Activated CD4-positive, alpha-beta T cell treated with anti-CD3 and anti-CD28 coated beads for 24 hours (primary cell): ENCODE data around the gene CASZ1.

Source experiments
- DNase-seq, 2 donors: peaks; one replicate each; pipeline ENCODE4 v3.0.0-alpha.2; 2020; ENCODE audit warnings: low read depth in 2 of 2

The CASZ1 gene

GRCh38 chr1:10671090-10671489 lies 125.4 kb downstream of the CASZ1 start:
- DNase-seq, result no peak

DNA sequence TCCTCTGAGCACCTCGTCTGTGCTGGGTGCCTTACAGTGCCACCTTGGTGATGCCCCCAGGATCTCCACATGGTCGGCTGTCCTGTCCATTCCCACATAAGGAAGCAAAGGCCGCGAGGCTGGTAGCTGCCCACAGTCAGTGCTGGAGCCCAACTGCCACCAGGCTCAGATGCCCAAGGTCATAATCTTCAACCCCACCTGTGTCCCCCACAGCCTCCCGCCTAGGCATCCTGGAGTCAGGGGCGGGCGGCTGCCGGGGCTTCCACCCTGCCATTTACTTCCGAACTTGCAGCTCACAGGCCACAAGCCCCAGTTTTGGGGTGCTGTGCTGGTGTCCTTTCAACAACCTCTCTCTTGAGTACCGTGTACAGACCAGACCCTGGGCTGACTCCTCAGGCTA lies 126.3 kb downstream of the CASZ1 start:
- DNase-seq, result no peak

GRCh38 chr1:10669570-10669969 lies 126.9 kb downstream of the CASZ1 start:
- DNase-seq, result no peak

DNA sequence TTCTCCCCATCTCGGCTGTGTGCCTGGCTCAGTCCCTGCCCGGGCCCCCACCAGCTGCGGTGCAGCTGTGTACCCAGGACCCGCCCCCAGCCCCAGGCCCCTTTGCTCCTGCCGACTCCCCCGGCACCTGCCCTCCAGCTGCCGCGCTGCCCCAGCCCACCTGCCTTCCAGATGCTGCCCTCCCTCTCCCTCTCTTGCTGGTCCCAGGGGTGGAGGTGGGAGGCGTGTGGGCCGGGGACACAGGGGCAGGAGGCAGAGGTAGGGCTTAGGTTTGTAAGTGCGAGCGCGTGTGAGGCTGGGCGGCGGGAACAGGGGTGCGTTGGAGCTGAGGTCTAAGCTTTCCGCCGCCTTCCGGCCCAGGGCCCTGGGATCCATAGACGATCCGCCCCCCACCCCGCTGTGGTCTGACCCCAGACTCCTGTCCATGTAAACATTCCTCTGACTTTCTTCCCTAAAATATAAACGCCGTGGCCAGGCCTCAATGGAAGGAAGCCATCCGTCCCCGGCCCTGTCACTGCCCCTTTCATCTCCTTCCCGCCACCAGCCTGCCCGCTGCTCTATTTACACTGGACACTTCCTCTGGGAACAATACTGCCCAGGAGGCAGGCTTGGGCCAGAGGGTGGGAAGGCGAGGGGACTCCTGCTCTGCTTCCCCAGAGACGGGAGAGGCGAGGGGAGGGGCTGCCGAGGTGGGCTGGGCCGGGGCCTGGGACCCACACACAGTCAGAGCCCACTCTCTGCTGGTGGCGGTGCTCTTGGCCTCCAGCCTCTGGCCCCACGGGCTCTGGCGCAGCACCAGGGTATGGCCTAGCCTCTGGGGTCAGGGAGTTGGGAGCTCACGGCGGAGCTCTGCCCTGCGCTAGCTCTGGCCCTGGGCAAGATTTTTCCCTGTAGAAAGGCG lies 128.3 kb downstream of the CASZ1 start:
- no peak for DNase-seq

DNA sequence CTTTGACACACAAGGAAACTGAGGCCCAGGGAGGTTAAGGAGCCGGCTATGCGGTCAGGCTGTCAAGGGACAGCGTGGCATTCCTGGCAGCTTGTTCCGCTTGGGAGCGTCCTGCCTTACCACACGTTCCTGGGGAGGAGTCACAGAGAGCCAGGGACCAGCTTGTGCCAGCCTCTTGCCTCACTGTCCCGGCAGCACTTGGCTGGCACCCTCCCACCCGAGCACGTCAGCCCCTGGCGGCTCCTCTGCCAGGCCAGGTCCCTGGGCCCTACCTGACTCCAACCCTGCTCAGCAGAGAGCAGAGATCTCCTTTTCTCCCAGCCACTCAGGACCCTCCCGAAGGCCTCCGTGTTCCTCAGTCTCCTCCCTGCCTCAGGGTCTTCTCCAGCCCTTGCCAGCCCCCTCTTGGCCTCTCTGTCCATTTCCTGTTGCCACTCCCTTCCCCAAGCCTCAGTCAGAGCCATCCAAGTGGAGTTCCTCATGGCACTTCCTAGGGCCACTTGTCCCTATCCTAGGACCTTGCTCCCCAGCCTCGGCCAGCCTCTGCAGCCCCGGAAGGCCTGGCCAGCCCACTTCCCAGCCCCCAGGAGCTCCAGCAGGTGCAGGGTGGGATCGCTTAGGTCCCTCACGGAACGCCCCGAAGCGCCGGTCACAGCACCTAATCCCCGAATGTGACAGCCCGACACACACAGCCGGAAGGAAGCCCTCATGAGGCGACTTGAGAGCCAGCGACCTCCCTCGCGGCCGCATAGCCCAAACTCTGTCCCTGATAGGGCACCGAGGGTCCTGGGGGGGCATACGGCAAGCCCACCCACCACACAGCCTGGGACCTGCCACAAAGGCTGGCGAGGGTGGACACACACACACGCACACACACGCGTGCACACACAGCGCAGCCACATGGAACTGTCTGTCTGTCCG lies 130.3 kb downstream of the CASZ1 start:
- no peak for DNase-seq

DNA sequence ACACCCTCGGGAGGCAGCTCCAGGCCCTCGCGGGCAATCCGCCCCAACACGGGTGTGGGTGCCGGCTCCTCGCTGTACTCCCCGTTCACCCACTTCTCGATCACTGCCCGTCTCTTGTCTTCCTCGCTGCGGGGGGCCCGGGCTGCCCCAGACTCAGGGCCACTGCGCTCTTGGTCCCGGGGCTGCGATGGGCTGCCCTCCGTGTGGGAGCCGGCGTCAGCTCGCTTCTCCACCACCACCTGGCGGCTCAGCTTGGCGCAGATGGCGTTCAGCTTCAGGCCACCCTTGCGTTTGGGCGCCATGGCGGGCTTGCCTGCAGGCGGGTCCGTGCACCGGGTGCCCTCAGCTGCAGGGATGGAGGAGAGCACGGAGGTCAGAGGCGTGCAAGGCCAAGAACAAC lies 131.2 kb downstream of the CASZ1 start:
- no peak for DNase-seq

DNA sequence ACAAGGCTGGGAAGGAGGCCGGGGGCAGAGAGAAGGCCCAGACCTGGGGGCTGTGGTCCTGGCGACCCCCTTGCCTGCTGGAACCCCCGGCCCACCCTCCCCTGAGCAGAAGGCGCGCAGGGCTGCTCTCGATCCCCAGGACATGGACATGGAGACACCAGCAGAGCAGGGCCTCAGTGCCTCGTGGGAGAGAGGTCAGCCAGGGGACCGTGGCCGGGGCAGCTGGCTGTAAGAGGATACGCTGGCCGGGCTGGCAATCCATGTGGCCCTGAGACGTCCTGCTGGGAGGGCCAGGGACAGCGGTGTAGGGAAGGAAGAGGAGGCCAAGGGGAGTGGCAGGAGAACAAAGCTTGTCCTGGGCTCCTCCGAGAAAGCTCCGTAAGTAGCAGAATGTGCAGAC lies 132.2 kb downstream of the CASZ1 start:
- no peak for DNase-seq

DNA sequence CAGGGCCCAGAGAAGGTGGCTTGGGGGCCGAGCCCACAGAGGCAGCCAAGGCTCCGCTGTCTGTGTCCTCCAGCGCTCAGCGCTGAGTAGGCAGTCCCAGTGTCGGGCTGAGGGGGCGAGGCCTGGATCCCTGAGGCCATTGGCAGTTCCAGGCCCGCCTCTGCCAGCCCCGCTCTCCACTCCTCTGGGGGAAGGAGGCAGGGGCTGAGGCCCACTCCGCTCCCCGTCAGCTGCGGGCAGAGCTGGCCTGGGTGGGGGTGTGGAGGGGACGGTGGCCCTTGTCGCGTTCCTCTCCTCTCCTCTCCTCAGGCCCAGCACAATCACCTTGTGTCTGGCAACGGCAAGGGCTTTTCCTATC lies 132.8 kb downstream of the CASZ1 start:
- no peak for DNase-seq

DNA sequence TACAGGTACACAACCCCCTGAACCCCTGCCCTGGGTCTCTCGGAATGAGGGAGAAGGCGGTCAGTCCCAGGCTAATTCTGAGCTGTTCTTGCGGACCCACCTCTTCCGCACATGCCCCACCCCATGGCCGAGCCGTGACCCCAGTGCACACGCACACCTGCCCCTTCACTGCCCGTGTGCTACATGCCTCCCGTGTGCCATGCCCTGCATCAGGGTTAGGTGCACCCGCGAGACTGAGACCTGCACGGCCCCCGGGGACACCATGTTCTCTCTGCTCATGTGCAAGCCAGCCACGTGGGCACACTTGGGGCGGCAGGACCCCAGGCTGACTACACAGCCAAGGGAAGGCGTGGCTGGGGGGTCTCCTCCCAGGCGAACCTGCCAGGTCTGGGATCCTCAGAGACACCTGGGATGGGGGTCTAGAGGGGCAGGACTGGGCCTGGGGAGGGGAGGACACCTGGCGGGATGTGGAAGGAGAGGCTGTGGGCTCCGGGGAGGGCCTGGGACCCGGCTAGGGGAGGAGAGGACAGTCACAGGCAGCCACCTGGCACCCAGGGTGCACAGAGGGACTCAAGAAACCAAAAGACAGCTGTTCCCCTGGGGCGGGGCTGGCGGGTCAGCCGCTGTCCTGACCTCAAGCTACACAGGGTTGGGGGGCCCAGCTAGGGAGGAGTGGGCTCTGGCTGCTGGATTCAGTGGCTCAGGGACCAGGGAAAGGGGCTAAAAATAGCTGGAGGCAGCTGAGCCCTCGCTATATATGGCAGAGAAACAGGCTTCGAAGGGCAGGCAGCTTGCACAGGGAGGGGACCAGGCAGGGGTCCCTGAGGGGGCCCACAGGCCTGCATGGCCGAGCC lies 133.4 kb downstream of the CASZ1 start:
- DNase-seq, result no peak

- no peak for DNase-seq
Observed at GRCh38 chr1:10662090-10662688, 134.3 kb downstream of the CASZ1 start.

DNA sequence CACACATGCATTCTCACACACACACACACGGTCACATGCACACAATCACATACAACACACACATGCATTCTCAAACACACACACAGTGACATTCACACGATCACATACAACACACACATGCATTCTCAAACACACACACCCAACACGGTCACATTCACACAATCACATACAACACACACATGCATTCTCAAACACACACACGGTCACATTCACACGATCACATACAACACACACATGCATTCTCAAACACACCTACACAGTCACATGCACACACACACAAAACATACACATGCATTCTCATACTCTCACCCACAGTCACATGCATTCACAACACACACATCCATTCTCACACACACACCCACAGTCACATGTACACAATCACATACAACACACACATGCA lies 135.0 kb downstream of the CASZ1 start:
- DNase-seq, result no peak

GRCh38 chr1:10659646-10660540 lies 136.6 kb downstream of the CASZ1 start:
- DNase-seq, result no peak

DNA sequence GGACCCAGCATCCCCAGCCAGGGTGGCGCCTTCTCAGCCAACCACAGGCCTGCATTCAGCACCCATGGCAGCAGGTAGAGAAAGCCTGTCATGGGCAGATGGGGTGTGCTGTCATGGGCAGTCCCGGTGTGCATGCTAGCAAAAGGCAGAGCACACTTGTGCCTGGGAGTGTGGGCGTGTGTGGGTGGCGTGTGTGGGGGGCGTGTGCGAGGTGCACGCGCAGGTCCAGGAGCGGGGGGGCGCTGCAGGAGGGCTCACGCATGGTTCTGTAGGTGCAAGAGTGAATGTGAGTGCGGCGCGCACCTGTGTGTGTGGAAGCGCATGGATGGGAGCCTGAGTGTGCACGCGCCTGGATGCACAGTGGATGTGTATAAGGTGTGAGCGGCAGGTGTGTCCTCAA lies 137.2 kb downstream of the CASZ1 start:
- DNase-seq, result no peak

GRCh38 chr1:10658396-10659066 lies 137.9 kb downstream of the CASZ1 start:
- DNase-seq, result no peak

GRCh38 chr1:10657088-10657847 lies 139.2 kb downstream of the CASZ1 start:
- DNase-seq, result no peak

DNA sequence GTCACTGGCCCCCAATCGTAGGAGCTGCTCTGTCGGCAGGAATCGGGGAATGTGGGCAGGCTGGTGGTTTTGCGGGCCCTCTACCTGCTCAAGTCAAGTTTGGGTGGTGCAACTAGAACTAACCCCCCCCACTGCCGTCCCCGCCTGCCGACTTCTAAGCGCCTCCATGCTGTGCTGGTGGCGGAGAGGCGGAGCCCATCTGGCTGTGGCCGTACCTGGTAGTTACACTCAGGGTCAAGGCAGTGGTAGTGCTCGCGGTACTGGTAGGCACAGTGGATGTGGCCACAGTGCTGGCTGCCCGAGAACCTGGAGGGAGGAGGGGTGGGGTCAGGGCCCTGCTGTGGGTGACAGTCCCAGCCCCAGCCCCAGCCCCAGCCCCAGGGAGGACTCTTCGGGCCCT lies 140.0 kb downstream of the CASZ1 start:
- no peak for DNase-seq

DNA sequence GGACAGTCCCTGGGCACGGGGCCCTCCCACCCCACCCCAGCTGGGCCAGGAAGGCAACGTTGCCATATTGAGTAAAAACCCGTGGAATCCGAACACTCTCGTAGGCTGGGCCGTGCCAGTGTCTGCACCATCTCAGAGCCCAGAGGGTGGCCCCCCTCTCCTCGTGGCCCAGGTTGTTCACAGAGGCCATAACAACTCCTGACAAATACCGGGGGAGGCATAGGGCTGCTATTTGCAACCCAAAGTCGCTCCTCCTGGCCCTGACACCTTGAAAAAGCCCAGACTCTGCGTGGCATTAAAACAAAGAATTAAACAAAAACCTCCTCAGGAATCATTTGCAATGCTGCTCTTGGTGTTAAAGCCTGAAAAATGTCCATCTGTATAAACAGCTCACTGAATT lies 141.4 kb downstream of the CASZ1 start:
- no peak for DNase-seq

- DNase-seq, result no peak
Observed at GRCh38 chr1:10653370-10654125, 142.9 kb downstream of the CASZ1 start.
